Measurements from ENCODE around the gene AQP5.

DNA sequence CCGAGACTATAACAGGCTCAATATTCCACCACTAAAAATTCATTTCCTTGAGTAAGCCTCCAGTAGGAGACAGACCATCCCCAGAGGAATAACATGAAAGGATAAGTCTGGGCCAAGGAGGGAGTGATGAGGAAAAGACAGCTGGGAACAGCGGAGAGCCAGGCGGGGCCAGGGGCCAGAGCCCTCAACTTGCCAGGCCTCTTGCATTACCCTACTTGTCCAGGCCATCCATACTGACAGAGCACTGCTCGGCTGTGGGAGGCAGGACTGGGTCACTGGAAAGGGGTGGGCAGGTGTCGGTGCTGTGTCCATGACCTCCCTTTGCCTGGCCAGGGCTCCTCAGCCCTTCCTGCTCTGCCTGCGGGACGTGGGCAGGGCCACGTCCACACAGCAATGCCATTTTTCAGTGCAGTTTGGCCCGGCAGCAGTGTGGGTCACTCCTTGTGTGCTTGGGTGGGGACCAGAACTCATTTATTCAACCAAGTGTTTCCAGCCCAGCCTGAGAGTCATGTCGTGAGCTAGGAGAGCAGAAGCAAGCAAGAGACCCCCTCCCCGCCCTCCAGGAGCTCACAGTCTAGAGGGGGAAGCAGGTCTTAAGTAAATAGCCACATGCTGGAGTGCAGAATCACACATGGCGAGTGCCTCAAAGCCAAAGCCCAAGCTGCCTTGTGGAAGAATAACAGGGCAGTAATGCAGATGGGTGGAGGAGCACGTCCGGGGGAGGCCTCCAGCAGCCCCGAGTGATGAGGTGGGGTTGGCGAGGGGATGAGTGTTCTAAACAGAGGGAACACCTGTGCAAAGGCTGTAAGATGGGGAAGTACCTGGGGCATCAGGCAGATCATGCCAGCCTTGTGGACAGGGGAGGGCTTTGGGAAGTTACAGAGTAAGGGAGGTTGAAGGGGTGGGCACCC is 49.1 kb upstream of the AQP5 start:
- TF ChIP-seq CTCF (IDR thresholded peaks at IDR 0.05) (no peak), ZFX (IDR thresholded peaks at IDR 0.05; ENCODE audit: borderline replicate concordance) (no peak)
